Ectodermal cell (in vitro differentiated cells): ENCODE results near the gene TMEM259.

Experiments used
- H3K27ac ChIP-seq: 2 replicates; pipeline ENCODE4 v1.7.0; 2013; ENCODE audit warnings: mild to moderate bottlenecking, low read depth, low read length; ENCODE audit not compliant: insufficient read depth, poor library complexity, severe bottlenecking
- H3K27me3 ChIP-seq: 2 replicates; pipeline ENCODE4 v1.7.0; 2013; ENCODE audit warnings: mild to moderate bottlenecking, low read length; ENCODE audit not compliant: insufficient read depth, control insufficient read depth, poor library complexity, severe bottlenecking
- H3K36me3 ChIP-seq: one replicate; pipeline ENCODE4 v1.7.0; 2013; ENCODE audit warnings: low read length; ENCODE audit not compliant: control insufficient read depth, insufficient read depth
- H3K4me1 ChIP-seq: one replicate; pipeline ENCODE4 v1.7.0; 2013; ENCODE audit warnings: low read length; ENCODE audit not compliant: control insufficient read depth, insufficient read depth
- H3K4me3 ChIP-seq: 2 replicates; pipeline ENCODE4 v1.7.0; 2013; ENCODE audit warnings: low read depth, low read length, control low read depth; ENCODE audit not compliant: insufficient read depth
- H3K9me3 ChIP-seq: 2 replicates; pipeline ENCODE4 v1.7.0; 2013; ENCODE audit warnings: mild to moderate bottlenecking, low read length, moderate library complexity; ENCODE audit not compliant: control insufficient read depth
- WGBS, 2 experiments: methylation state at CpG; one replicate each; pipeline ENCODE4 v1.1.7; 2013; ENCODE audit warnings: missing lambda C conversion rate in 2 of 2; 5-methylcytosine and 5-hydroxymethylcytosine counted together

TMEM259 gene

DNA sequence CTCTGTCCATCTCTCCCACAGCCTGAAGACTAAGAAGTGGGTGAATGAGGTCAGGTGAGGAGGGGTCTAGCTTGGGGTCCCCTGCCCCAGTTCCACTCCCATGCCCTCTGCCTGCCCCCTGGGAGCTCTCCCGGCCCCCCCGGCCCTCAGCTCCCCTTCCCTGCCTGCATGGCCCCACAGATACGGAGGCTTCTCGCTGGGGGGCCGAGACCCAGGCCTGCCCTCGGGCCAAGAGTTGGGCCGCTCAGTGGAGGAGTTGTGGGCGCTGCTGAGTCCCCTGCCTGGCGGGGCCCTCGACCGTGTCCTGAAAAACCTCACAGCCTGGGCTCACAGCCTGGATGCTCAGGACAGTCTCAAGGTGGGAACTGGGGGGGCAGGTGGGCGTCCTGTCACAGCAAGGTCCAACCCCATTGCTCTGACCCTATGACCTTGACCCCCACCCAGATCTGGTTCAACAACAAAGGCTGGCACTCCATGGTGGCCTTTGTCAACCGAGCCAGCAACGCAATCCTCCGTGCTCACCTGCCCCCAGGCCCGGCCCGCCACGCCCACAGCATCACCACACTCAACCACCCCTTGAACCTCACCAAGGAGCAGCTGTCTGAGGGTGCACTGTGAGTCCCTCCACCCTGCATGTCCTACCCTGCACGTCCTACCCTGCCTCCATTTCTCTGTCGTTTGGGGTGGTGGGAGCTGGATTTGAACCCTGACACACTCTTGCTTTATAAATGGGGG, 35.1 kb upstream of the TMEM259 start:
- H3K4me1 ChIP-seq = no peaks in the 10 kb centered on the region
- H3K27ac ChIP-seq = no peak overlapping the region
- no peak overlapping the region for H3K4me3 ChIP-seq
- no peaks in the 10 kb centered on the region for H3K9me3 ChIP-seq
- WGBS, 2 experiments = 93 to 94% methylated on average over 20 of the region's 20 CpGs
- H3K36me3 ChIP-seq = peaks cover 10% of the 10 kb centered on the region
- H3K27me3 ChIP-seq = no peaks in the 10 kb centered on the region

DNA sequence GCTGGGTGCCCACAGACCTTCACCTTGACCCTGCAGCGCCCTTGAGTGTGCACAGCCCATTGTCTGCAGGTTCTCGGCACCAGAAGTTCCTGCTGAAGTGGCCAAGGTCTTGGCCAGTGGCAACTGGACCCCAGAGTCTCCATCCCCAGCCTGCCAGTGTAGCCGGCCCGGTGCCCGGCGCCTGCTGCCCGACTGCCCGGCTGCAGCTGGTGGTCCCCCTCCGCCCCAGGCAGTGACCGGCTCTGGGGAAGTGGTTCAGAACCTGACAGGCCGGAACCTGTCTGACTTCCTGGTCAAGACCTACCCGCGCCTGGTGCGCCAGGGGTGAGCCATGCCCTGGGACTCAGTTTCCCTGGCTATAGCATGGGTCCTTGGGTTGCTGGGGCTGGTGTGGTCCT, 34.1 kb upstream of the TMEM259 start:
- WGBS, 2 experiments = 92% methylated on average over 14 of the region's 14 CpGs

GRCh38 chr19:1054102-1055027, 33.4 kb upstream of the TMEM259 start:
- 95 to 96% methylated on average over 28 of the region's 28 CpGs for WGBS, 2 experiments

More for the DNA sequence above, 34.1 kb upstream of the TMEM259 start:
- Histone ChIP-seq H3K4me1 (no peaks in the 10 kb centered on the region), H3K27ac (no peak overlapping the region), H3K36me3 (peaks cover 10% of the 10 kb centered on the region), H3K27me3 (no peaks in the 10 kb centered on the region), H3K9me3 (no peaks in the 10 kb centered on the region), H3K4me3 (no peak overlapping the region)

GRCh38 chr19:1053176-1054101, 32.5 kb upstream of the TMEM259 start:
- Histone ChIP-seq H3K9me3 (no peaks in the 10 kb centered on the region), H3K27me3 (no peaks in the 10 kb centered on the region), H3K4me1 (no peaks in the 10 kb centered on the region), H3K27ac (no peak overlapping the region), H3K4me3 (no peak overlapping the region), H3K36me3 (peaks cover 10% of the 10 kb centered on the region)
- 93 to 94% methylated on average over 31 of the region's 31 CpGs for WGBS, 2 experiments

More at GRCh38 chr19:1054102-1055027, 33.4 kb upstream of the TMEM259 start:
- no peaks in the 10 kb centered on the region for H3K4me1 ChIP-seq
- no peaks in the 10 kb centered on the region for H3K27me3 ChIP-seq
- no peak overlapping the region for H3K4me3 ChIP-seq
- no peaks in the 10 kb centered on the region for H3K9me3 ChIP-seq
- peaks cover 10% of the 10 kb centered on the region for H3K36me3 ChIP-seq
- no peak overlapping the region for H3K27ac ChIP-seq

DNA sequence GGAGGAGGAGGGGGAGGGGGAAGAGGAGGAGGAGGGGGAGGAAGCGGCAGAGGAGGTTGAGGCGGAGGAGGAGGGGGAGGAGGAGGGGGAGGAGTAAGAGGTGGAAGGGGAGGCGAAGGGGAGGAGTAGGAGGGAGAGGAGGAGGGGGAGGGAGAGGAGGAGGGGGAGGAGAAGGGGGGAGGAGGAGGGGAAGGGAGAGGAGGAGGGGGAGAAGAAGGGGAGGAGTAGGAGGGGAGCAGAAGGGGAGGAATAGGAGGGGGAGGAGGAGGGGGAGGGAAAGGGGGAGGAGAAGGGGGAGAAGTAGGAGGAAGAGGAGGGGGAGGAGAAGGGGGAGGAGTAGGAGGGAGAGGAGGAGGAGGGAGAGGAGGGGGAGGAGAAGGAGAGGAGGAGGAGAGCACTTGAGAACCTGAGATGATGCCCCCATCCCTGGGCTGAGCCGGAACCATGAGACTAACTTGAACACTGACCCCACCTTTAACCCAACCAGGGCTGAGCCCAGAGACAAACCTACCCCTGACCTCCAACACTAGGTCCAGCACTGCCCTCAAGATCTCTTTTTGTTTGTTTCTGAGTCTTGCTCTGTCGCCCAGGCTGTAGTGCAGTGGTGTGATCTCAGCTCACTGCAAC, 31.5 kb upstream of the TMEM259 start:
- 78 to 89% methylated on average over 2 to 3 of the region's 5 CpGs for WGBS, 2 experiments

GRCh38 chr19:1051791-1052190, 30.9 kb upstream of the TMEM259 start:
- Histone ChIP-seq H3K27ac (no peak overlapping the region), H3K9me3 (no peaks in the 10 kb centered on the region), H3K36me3 (peaks cover 7% of the 10 kb centered on the region), H3K4me3 (no peak overlapping the region), H3K27me3 (no peaks in the 10 kb centered on the region), H3K4me1 (no peaks in the 10 kb centered on the region)
- WGBS, 2 experiments = 76% methylated on average over 17 of the region's 17 CpGs

More for the DNA sequence above, 31.5 kb upstream of the TMEM259 start:
- Histone ChIP-seq H3K36me3 (peaks cover 10% of the 10 kb centered on the region), H3K9me3 (no peaks in the 10 kb centered on the region), H3K27ac (no peak overlapping the region), H3K4me1 (no peaks in the 10 kb centered on the region), H3K27me3 (no peaks in the 10 kb centered on the region), H3K4me3 (no peak overlapping the region)

GRCh38 chr19:1050989-1051788, 30.3 kb upstream of the TMEM259 start:
- no peak overlapping the region for H3K27ac ChIP-seq
- WGBS, 2 experiments = 73 to 74% methylated on average over 31 of the region's 31 CpGs

DNA sequence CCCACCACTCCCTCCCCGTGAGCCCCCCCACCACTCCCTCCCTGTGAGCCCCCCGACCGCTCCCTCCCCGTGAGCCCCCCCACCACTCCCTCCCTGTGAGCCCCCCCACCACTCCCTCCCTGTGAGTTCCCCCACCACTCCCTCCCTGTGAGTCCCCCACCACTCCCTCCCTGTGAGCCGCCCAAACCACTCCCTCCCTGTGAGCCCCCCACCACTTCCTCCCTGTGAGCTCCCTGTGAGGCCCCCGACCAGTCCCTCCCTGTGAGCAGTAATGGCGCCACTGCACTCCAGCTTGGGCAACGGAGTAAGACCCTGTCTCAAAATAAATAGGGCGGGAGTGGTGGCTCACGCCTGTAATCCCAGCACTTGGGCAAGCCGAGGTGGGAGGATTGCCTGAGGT, 28.9 kb upstream of the TMEM259 start:
- Histone ChIP-seq H3K27me3 (no peaks in the 10 kb centered on the region), H3K27ac (no peak overlapping the region), H3K4me1 (no peaks in the 10 kb centered on the region), H3K9me3 (no peaks in the 10 kb centered on the region), H3K36me3 (no peaks in the 10 kb centered on the region), H3K4me3 (no peak overlapping the region)
- WGBS, 2 experiments = 65 to 69% methylated on average over 7 of the region's 11 CpGs

More at GRCh38 chr19:1050989-1051788, 30.3 kb upstream of the TMEM259 start:
- no peak overlapping the region for H3K4me3 ChIP-seq
- no peaks in the 10 kb centered on the region for H3K4me1 ChIP-seq
- no peaks in the 10 kb centered on the region for H3K27me3 ChIP-seq
- peaks cover 4% of the 10 kb centered on the region for H3K36me3 ChIP-seq
- no peaks in the 10 kb centered on the region for H3K9me3 ChIP-seq

GRCh38 chr19:1049106-1049505, 28.2 kb upstream of the TMEM259 start:
- Histone ChIP-seq H3K4me3 (no peak overlapping the region), H3K4me1 (no peaks in the 10 kb centered on the region), H3K36me3 (no peaks in the 10 kb centered on the region), H3K9me3 (no peaks in the 10 kb centered on the region), H3K27me3 (no peaks in the 10 kb centered on the region), H3K27ac (no peak overlapping the region)
- WGBS, 2 experiments = 88 to 89% methylated on average over 15 of the region's 17 CpGs
